Raji (cell line): ENCODE results near the gene TCEA3.

Experiments
- POLR2A ChIP-seq: IDR thresholded peaks from 2 replicates; pipeline ENCODE4 v1.6.1; 2011; ENCODE audit warnings: low read depth, low read length, control low read depth; ENCODE audit not compliant: insufficient read depth

TCEA3 gene

DNA sequence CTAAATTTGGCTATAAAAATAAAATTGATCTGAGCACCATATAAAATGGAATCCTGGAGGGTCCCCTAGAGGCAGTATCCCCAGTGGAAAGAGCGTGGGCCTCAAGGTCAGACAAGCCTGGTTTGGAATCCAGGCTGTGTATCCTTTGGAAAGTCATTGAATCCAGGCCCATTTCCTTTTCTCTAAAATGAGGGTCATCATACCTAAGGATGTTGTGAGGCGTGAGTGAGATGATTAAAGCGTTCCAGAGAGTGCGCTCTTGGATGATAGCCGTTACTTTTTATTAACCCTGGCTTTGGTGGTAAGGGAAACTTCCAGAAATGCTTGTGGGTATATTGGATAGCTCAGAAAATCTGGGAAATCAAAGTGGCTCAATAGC is 54.2 kb downstream of the TCEA3 start:
- TF ChIP-seq POLR2A: no peak

DNA sequence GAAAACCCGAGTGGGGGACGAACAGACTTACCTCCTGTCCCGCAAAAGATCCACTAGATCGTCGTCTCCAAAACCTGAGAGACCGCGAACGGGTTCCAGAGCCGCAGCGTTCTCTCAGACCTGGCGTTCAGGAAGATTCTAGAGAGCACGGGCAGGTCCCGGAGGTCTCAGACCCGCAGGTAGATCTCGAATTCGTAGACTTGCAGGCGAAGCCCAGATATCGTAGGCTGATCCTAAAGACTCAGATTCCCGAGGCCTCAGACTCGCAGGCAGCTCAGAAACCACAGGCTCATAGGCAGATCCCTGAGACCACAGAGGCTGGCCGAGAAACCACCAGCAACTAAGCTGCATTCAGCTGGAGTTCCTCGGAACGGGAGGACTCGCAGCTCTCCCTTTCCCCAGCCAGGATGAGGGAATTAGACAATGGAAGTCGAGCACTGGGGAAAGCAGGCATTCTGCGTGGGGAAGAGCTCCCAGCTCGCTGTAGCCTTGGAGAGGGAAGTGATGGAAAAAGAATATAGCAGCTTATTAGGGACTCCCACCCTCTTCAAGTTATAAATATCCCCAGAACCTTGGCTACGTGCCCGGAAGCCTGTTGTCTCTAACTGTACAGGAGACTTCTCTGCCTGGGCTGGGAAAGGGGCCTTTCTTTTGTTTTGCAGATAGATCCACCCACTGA is 55.1 kb downstream of the TCEA3 start, which contains the start of gene ZNF436:
Gene ZNF436, minus strand, starts transcription at position 502 of the 679 bp plus-strand sequence. CDS start 1,831 bp downstream, outside the sequence.
- no peak for TF ChIP-seq POLR2A

DNA sequence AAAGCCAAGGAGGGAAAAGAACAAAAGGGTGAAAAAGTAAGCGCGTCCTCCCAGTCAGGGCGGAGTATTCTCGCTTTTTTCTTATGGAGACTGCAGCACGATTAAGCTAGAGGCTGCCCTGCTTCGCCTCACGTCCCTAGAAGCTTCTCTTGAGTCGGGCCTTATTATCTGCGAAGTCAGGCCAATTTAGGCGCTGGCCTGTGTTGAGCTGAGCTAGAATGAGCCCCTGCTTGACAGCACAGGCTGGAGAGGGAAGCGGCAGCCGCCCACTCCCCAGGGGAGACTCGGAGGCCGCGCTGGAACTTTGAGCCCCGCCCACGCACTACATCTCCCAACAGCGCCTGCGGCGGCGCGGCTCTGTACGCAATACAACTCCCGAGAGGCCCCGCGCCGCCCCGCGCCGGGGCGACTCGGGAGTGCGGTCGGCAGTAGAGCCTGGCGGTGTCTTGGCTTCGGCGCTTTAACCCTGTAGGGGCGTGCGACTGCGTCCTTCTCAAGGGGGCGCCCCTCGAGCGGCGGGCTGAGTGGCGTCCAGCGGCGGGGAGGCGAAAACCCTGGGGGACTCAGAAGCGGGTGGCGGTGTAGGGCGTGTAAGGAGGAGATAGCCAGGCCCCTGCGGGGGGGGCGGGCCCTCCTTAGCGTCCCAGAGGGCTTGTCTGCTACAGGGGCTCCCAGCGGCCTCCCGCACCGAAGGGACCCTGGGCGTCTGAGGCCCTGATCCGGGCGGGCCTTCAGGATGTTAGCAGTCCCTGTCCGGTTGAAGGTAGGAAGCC is 55.8 kb downstream of the TCEA3 start:
- TF ChIP-seq POLR2A: peak; percentile 92

DNA sequence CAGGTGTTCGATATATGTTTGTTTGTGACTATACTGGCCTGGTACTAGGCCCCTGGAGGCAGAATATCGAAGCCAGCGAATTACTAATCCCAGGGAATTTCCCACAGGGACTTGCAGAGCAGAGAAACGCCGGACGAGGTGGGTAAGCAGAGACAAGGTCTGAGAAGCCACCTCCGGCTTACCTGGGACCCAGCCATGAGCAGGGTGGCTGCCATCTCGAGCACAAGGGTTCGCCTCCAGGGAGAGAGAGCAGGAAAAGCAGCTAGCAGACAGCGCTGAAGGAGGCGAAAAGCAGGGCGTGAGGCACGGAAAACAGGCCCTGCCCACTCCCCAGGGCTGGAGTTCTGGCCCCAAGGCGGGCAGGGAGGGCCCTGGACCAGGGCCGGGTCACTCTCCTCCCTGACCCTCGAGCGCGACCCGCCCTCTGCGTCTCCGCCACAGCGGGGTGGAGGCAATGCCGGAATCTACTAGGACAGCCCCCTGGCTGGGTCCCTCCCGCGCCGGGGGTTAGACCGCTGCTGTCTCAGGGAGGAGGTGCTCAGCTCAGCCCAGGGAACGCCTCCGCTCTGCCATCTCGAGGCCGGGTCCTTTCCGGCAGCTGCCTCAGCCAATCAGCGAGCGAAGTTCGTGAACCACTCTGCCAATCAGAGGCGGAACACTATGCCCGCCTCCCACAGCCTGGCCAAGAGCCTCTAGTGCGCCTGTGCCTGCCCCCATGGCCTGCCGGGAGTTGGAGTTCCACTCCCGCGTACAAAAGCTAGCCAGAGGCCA is 56.6 kb downstream of the TCEA3 start:
- peak; percentile 97 for TF ChIP-seq POLR2A

DNA sequence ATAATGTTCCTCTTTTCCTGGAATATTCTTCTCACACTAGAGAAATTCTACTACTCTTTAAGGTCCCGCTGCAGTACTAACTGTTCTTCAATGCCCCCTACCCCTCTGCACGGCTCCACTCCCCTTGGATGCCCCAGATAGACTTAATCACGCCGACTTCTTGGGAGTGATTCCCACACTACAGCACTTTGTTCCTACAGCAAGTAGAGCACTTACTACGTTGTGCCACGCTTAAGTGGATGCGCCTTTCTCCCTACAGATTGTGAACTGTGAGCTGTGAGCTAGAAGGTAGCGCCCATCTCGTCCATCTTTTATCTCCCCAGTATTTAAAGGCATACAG is 57.1 kb downstream of the TCEA3 start:
- no peak for TF ChIP-seq POLR2A

DNA sequence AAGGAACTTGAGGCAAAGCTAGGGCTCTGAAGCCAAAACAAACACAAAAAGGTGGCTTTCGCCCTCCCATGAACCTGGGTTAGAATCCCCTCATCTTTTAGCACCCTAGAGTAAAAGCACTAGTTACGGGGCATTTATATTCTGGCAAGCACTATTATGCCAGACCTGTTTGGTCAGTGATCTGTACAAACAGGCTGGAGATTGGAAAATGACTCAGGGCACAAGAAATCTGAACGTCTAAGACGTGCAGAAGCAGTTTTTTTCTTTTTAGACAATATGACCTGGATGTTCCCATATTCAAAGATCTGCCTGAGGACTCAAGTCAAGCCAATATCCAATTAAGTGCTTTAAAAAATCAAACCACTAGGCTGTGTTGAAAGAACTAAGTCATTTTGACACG is 58.0 kb downstream of the TCEA3 start:
- TF ChIP-seq POLR2A: no peak

DNA sequence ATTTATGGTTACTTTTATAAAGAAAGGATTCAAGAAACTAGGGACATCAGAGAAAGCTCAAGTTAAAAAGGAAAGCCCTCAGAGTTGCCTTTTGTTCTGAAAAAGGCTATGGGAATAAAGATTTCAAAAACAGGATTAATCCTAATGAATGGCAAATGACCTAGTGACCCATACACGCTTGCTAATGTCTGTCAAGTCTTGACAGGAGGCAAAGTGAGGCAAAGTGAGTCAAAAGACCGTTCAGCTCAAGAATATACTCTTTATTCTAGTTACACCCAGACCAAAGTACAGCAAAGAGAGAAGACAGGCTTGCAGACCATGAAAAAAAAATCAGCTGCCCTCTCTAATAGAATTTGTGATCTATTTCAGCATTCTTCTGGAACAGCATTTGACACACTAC is 58.4 kb downstream of the TCEA3 start:
- TF ChIP-seq POLR2A: no peak

DNA sequence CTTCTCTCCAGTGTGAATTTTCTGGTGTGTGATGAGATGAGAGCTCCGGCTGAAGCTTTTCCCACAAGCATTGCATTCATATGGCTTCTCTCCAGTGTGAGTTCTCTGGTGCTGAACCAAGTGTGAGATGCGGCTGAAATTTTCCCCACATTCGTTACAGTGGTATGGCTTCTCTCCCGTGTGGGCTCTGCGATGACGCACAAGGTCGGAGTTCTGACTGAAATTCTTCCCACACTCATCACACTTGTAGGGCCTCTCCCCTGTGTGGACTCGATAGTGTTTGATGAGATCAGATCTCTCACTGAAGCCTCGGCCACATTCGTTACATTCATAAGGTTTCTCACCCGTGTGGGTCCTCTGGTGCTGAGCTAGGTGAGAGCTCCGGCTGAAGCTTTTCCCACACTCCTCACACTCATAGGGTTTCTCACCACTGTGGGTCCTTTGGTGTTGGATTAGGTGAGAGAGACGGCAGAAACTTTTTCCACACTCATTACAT is 62.3 kb downstream of the TCEA3 start:
- TF ChIP-seq POLR2A: no peak

- no peak for TF ChIP-seq POLR2A
These were observed 66.2 kb downstream of the TCEA3 start for GRCh38 chr1:23358310-23358875.

- TF ChIP-seq POLR2A: no peak
These were observed 67.2 kb downstream of the TCEA3 start for GRCh38 chr1:23357138-23357908.

DNA sequence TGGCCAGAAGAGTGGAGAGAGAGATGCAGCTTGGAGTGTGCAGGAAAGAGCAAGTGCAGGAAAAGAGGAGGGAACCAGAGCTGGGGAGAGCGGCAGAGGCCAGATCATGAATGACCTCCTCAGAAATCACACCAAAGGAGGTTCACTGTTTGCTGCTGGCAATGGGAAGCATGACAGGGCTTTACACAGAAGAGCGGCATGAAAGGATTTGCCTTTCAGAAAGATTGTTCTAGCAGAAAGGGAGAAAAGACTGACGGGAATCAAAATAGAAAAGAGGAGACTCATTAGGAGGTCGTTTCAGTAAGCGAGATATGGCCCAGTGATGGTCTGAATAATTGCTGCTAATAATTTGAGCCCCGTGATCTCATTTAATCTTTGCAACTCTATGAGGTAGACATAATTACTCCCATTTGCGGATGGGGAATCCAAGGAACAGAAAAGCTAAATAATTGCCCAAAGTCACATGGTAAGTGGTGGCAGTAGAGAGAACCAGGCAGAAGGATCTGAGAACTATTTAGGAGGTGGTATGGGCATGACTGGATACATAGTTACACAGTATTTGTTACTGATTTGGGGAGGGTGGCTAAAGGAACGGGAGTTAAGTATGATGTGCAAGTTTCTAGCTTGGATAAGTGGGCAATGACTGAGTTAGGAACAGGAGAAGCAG is 67.9 kb downstream of the TCEA3 start:
- TF ChIP-seq POLR2A: no peak

GRCh38 chr1:23354245-23354644 is 70.3 kb downstream of the TCEA3 start:
- no peak for TF ChIP-seq POLR2A

DNA sequence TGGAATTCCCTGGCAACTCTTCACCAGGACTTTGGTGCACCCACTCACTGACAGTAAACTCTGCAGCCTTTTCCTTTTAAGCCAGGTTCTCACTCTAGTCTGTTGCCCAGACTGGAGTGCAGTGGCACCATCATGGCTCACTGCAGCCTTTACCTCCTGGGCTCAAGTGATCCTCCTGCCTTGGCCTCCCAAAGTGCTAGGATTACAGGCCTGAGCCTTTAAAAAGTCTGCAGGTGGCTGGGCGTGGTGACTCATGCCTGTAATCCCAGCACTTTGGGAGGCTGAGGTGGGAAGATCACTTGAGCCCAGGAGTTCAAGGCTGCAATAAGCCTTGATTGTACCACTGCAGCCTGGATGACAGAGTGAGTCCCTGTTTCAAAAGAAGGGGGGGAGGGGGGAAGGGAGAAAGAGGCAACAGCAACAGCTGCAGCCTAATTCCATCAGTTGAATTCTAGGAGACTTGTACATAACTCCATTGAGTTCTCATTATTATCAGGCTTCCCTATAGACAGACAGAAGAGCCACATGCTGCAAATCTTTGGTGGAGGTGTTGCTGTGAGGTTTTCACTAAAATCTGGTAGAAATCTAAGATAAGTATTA is 72.4 kb downstream of the TCEA3 start:
- TF ChIP-seq POLR2A: no peak

DNA sequence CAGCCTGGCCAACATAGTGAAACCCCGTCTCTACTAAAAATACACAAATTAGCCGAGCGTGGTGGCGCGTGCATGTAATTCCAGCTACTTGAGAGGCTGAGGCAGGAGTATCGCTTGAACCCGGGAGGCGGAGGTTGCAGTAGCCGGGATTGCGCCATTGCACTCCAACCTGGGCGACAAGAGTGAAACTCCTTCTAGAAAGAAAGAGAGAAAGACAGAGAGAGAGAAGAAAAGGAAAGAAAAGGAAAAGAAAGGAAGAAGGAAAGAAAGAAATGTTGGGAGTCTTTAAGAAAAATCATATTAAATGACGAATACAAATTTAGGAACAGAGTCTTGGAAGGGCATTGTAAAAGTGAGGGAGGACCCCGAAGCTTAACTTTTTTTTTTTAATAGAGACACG is 78.6 kb downstream of the TCEA3 start:
- no peak for TF ChIP-seq POLR2A

DNA sequence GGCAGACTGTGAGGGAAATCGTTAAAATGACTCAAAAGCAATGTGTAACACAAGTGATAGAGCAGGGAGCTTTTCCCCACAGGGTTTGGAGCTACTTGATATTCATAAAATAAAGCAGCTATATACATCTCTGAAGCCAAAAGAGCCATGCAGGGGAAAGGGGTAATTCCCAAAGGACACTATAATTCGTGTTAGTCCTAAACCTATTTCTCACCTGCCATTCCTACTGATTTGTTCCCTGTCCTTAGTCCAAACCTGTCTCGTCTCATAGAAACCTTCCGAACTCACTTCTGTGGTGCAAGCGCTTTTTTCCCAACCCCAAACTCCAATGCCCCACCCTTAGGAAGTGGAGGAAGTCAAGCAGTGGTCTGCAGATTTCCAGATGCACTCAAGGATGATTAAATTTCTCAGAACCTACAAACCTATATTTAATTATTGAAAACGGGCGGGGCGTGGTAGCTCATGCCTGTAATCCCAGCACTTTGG is 79.5 kb downstream of the TCEA3 start:
- no peak for TF ChIP-seq POLR2A
